LNCAP (cell line): ENCODE results near the gene SCN2A.

Experiments used
- CTCF ChIP-seq: fragments of 450-650 bp; IDR thresholded peaks from 2 replicates; pipeline ENCODE4 v1.5.1; 2017; ENCODE audit warnings: mild to moderate bottlenecking

Gene SCN2A

GRCh38 chr2:165251366-165251765, 12.2 kb downstream of the SCN2A start:
- TF ChIP-seq CTCF, result no peak

- TF ChIP-seq CTCF, result no peak
Measured at GRCh38 chr2:165253178-165253577, 14.0 kb downstream of the SCN2A start.

GRCh38 chr2:165256618-165257017, 17.4 kb downstream of the SCN2A start:
- TF ChIP-seq CTCF, result no peak

GRCh38 chr2:165268754-165269153, 29.5 kb downstream of the SCN2A start:
- TF ChIP-seq CTCF, result no peak

GRCh38 chr2:165273176-165273575, 34.0 kb downstream of the SCN2A start:
- TF ChIP-seq CTCF, result no peak

- no peak for TF ChIP-seq CTCF
Measured at GRCh38 chr2:165274698-165275097, 35.5 kb downstream of the SCN2A start.

- no peak for TF ChIP-seq CTCF
Measured at GRCh38 chr2:165275932-165276331, 36.7 kb downstream of the SCN2A start.

GRCh38 chr2:165277295-165277694, 38.1 kb downstream of the SCN2A start:
- no peak for TF ChIP-seq CTCF
